Nephron (organoid): ENCODE data around the gene COX6A1.

ENCODE experiments used
- H3K27ac Mint-ChIP-seq, 3 experiments: 2 replicates each; pipeline ENCODE4 v1.8.0; 2020; ENCODE audit warnings: mixed read lengths in 3 of 3, mild to moderate bottlenecking in 2 of 3, moderate library complexity in 1 of 3
- H3K27me3 Mint-ChIP-seq: 2 replicates; pipeline ENCODE4 v1.8.0; 2021; ENCODE audit warnings: low read depth, mild to moderate bottlenecking, moderate library complexity, mixed read lengths
- H3K36me3 Mint-ChIP-seq: 2 replicates; pipeline ENCODE4 v1.8.0; 2020; ENCODE audit warnings: low read depth, mixed read lengths
- H3K4me1 Mint-ChIP-seq: 2 replicates; pipeline ENCODE4 v1.8.0; 2020; ENCODE audit warnings: mixed read lengths
- H3K4me3 Mint-ChIP-seq, 3 experiments: 2 replicates each; pipeline ENCODE4 v1.8.0; 2020; ENCODE audit warnings: mild to moderate bottlenecking in 3 of 3, mixed read lengths in 3 of 3, moderate library complexity in 2 of 3
- H3K9me3 Mint-ChIP-seq: 2 replicates; pipeline ENCODE4 v1.8.0; 2020; ENCODE audit warnings: mixed read lengths
- TF ChIP-seq, protein P1 (sequence below), 3 experiments: fragments of 200-600 bp; sonication (generic); IDR thresholded peaks; one replicate each; pipeline ENCODE4 v1.5.0; 2021; ENCODE audit warnings: antibody characterized with exemption in 3 of 3; ENCODE audit not compliant: unreplicated experiment in 3 of 3

The COX6A1 gene

DNA sequence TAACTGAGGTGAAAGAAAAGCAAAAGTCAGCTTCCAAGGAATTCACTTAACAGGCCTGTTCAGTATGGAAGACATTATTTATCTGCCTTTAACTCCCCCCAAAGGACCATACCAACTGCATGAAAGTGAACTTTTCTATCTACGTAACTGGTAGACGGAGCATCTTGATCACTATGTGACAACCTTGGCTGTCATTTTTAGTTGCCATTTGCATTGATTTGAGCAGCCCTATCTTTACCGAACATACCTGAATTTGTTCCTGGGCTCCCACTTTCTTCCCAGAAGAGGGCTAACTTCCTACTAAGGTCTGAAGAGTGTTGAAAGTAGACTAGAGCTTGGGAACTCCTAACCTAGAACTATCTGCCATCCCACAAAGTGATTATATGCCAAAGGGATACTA lies 22.2 kb downstream of the COX6A1 start:
- TF ChIP-seq, protein P1, sequence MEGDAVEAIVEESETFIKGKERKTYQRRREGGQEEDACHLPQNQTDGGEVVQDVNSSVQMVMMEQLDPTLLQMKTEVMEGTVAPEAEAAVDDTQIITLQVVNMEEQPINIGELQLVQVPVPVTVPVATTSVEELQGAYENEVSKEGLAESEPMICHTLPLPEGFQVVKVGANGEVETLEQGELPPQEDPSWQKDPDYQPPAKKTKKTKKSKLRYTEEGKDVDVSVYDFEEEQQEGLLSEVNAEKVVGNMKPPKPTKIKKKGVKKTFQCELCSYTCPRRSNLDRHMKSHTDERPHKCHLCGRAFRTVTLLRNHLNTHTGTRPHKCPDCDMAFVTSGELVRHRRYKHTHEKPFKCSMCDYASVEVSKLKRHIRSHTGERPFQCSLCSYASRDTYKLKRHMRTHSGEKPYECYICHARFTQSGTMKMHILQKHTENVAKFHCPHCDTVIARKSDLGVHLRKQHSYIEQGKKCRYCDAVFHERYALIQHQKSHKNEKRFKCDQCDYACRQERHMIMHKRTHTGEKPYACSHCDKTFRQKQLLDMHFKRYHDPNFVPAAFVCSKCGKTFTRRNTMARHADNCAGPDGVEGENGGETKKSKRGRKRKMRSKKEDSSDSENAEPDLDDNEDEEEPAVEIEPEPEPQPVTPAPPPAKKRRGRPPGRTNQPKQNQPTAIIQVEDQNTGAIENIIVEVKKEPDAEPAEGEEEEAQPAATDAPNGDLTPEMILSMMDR (IDR thresholded peaks at IDR 0.05; ENCODE audit: unreplicated experiment in 3 of 3): no peak
- no peak overlapping the region for H3K27ac Mint-ChIP-seq
- no peaks in the 10 kb centered on the region for H3K4me1 Mint-ChIP-seq
- H3K27me3 Mint-ChIP-seq: no peaks in the 10 kb centered on the region
- no peak overlapping the region for H3K4me3 Mint-ChIP-seq
- no peaks in the 10 kb centered on the region for H3K9me3 Mint-ChIP-seq
- peaks cover 77% of the 10 kb centered on the region for H3K36me3 Mint-ChIP-seq

DNA sequence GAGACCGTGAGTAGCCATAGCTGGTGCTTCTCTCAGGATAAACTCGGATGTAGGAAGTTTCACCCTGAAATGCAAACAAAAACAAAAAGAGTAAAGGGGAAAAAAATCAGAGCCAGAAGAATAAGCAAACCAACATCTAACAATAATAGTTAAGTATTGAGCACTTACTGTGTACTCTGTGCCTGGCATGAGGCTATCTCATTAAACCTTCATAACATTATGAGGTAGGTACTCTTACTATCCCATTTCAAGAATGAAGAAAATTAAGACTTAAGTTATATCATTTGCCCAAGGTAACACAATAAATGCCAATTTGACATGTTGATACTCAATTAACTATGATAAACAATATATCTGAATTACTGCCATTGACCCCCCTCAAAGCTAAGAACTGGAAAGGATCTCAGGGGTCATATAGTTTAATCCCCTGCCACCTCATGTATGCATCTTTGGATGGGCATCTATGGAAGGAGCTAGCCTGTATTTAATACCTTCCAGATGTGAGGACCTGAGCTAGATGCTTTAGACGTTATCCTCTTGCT lies 24.3 kb downstream of the COX6A1 start:
- H3K27ac Mint-ChIP-seq: no peak overlapping the region
- peaks cover 15% of the 10 kb centered on the region for H3K4me1 Mint-ChIP-seq
- peaks cover 78% of the 10 kb centered on the region for H3K36me3 Mint-ChIP-seq
- H3K27me3 Mint-ChIP-seq: no peaks in the 10 kb centered on the region
- H3K9me3 Mint-ChIP-seq: no peaks in the 10 kb centered on the region
- H3K4me3 Mint-ChIP-seq: no peak overlapping the region
- TF ChIP-seq, protein P1 (IDR thresholded peaks at IDR 0.05; ENCODE audit: unreplicated experiment in 3 of 3): no peak

DNA sequence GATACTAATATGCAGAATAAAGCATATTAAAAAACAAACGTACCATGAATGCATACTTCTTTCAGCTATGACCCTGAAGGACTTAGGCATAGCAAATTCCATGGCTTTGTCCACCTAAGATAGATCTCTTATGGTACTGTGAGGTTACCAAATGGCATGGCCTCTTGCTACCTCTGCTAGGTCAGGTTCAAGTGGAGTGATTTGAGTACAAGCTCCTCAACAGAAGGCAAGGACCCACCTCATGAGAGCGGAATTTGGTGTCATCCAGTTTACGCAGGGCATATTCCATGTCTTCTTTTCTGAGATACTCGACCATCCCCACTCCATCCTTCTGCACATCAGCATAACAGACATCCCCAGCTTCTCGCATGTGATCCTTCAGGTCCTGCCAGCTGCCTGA lies 25.8 kb downstream of the COX6A1 start:
- Mint-ChIP-seq H3K27me3 (no peaks in the 10 kb centered on the region), H3K4me1 (peaks cover 28% of the 10 kb centered on the region), H3K27ac (no peak overlapping the region), H3K4me3 (no peak overlapping the region), H3K9me3 (no peaks in the 10 kb centered on the region), H3K36me3 (peaks cover 78% of the 10 kb centered on the region)
- TF ChIP-seq, protein P1 (IDR thresholded peaks at IDR 0.05; ENCODE audit: unreplicated experiment in 3 of 3): no peak

DNA sequence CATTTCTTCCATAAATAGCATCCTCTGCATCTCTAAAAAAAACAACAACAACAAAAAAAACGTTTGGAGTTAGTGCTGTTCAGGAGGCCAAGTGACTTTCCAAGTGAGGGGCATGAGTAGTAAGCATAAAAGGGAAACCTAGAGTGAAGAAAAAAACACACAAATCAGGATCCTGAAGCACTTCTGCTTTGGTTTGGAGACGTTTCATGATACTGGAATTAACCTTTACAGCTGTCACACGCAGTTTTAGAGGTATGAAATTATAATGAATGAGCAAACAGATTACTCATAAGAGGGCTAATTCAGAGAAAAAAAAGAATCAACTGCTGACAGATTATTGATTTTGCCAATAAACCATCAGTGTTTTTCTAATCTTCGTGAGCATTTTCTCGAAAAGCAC lies 27.8 kb downstream of the COX6A1 start:
- H3K27ac Mint-ChIP-seq: no peak overlapping the region
- no peaks in the 10 kb centered on the region for H3K9me3 Mint-ChIP-seq
- TF ChIP-seq, protein P1 (IDR thresholded peaks at IDR 0.05; ENCODE audit: unreplicated experiment in 3 of 3): no peak
- H3K4me3 Mint-ChIP-seq: no peak overlapping the region
- H3K27me3 Mint-ChIP-seq: no peaks in the 10 kb centered on the region
- peaks cover 36% of the 10 kb centered on the region for H3K4me1 Mint-ChIP-seq
- H3K36me3 Mint-ChIP-seq: peaks cover 62% of the 10 kb centered on the region

DNA sequence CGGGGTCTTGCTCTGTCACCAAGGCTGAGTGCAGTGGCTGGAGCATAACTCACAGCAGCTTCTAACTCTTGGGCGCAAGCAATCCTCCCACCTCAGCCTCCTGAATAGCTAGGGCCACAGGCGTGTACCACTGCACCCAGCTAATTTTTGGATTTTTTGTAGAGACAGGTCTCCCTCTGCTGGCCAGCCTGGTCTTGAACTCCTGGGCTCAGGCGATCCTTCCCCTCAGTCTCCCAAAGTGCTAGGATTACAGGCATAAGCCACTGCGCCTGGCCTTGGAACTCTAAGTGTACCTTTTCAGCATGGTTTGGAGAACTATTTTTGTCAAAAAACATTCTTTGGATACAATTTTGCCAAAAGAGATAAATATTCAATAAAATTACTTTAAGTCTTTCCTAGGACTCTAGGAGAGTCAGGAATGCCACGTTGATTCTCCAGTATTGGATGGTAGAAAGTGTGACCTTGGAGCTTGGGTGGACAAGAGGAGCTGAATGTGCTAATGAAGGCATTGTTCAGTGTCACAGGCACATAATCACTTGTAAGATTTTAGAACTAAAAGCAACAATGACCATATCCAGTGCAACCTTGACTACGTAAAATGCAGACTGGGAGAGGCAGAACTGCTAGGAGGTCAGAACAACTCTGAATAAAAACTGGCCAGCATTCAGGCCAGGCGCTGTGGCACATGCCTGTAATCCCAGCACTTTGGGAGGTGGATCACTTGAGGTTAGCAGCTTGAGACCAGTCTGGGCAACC lies 28.8 kb downstream of the COX6A1 start:
- TF ChIP-seq, protein P1 (IDR thresholded peaks at IDR 0.05; ENCODE audit: unreplicated experiment in 3 of 3): peak; percentile 49 to 52 (median 52)
- peak overlapping the region; percentile 63 to 91 (median 69) for H3K4me3 Mint-ChIP-seq
- peak overlapping the region in 2 of 3 experiments; percentile 33 to 40 for H3K27ac Mint-ChIP-seq
- H3K4me1 Mint-ChIP-seq: peaks cover 36% of the 10 kb centered on the region
- H3K9me3 Mint-ChIP-seq: no peaks in the 10 kb centered on the region
- peaks cover 58% of the 10 kb centered on the region for H3K36me3 Mint-ChIP-seq
- no peaks in the 10 kb centered on the region for H3K27me3 Mint-ChIP-seq

DNA sequence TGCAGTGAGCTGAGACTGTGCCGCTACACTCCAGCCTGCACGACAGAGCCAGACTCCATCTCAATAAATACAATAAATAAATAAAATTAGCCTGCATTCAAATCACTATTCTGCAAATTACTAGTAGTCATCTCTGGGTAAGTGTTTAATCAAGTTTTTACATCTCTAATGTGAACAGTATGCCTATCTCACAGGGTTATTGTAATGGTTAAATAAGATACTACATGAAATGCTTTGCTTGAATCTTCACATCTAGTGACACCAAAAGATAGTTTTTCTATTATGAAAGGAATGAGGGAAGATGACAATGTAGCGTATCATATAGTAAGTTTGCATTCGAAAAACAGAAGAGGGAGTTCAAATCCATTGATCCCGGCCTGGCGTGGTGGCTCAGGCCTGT lies 29.5 kb downstream of the COX6A1 start:
- H3K36me3 Mint-ChIP-seq: peaks cover 51% of the 10 kb centered on the region
- H3K4me3 Mint-ChIP-seq: peak overlapping the region; percentile 91 to 96 (median 93)
- TF ChIP-seq, protein P1 (IDR thresholded peaks at IDR 0.05; ENCODE audit: unreplicated experiment in 3 of 3): no peak
- H3K27me3 Mint-ChIP-seq: no peaks in the 10 kb centered on the region
- no peaks in the 10 kb centered on the region for H3K9me3 Mint-ChIP-seq
- H3K27ac Mint-ChIP-seq: peak overlapping the region; percentile 56 to 88 (median 86)
- peaks cover 42% of the 10 kb centered on the region for H3K4me1 Mint-ChIP-seq
